Right renal cortex interstitium (tissue), 3 donors: Measurements from ENCODE around the gene CTSH. TPM values are rescaled to one million over a fixed set of nuclear protein-coding genes. Genes with fewer than 3 reads are reported as not detected.

Experiments
- DNase-seq, 3 donors: peaks; one replicate each; pipeline ENCODE4 v3.0.0-alpha.2; 2013; ENCODE audit warnings: low read depth in 3 of 3, low spot score in 2 of 3
- polyA plus RNA-seq, 3 donors: library from polyadenylated mRNA; unstranded; fragments of 120-200 nt; gene quantifications; one replicate each; pipeline ENCODE4 v1.2.1, GENCODE V29; 2013; ENCODE audit not compliant: insufficient read length in 3 of 3

The CTSH gene, protein sequence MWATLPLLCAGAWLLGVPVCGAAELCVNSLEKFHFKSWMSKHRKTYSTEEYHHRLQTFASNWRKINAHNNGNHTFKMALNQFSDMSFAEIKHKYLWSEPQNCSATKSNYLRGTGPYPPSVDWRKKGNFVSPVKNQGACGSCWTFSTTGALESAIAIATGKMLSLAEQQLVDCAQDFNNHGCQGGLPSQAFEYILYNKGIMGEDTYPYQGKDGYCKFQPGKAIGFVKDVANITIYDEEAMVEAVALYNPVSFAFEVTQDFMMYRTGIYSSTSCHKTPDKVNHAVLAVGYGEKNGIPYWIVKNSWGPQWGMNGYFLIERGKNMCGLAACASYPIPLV
- polyA plus RNA-seq = 100 to 1,000 TPM; 175 to 197 (median 194) TPM

DNA sequence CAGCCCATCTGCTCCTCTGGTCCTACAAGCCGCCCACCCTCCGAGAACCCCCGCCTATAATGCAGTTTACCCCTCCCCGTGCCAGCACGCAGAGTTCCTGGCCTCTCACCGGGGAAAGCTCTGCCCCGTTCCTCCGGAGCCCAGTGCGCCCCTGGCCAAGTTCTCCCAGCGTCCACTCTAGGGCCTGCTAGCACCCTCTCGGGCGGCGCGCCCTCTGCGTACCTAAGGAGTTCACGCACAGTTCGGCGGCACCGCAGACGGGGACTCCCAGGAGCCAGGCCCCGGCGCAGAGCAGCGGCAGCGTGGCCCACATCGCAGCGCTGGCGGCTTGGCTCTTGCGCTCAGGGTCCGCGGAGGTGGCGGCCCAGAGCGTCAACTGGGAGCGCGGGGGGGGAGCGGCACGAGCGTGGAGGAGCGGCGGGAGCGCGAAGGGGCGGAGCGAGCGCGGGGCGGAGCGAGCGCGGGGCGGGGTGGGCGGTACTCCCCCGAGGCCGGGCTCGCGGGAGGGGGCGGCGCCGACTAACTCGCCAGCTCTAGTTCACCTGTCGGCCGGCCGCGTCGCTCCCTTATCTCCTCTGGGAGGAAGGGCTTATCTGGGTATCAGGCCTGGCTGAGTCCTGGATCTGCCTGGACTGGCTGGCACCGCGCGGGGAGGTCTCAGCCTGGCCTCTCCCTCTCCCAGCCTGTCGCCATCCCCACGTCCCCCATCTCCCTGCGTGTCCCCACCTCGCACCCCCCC, at the start of gene CTSH:
CTSH (minus strand) TSS at position 378 of the 739 bp plus-strand sequence; CDS start at position 313, 65 bp downstream.
- no peak for DNase-seq

DNA sequence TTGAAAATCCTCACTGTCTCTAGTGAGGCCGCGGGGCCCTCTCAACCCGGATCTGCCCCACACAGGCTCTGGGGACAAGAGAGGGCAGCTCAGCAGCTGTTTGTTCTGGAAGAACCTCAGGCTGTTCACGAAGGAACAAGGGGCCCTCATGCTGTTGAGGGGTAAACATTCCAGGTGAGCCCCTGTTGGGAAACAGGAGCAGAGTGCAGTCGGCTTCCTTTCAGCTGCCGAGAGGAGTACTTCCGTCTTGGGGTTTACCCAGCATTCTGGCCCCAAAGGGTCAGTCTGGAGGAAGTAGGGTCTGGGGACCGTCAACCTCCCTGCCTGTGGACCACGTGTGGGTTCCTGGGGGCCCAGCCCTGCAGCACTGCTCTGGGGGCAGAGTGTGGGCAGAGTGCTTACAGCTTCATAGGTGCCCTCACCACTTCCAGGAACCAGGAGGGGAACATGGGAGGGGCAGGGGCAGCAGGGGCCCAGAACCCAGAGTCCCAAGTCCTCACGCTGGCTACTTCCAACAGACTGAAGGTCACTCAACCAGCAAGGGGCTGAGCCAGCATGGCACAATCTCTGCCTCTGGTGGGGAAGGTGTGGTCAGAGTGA, 49.2 kb upstream of the CTSH start:
- no peak for DNase-seq

DNA sequence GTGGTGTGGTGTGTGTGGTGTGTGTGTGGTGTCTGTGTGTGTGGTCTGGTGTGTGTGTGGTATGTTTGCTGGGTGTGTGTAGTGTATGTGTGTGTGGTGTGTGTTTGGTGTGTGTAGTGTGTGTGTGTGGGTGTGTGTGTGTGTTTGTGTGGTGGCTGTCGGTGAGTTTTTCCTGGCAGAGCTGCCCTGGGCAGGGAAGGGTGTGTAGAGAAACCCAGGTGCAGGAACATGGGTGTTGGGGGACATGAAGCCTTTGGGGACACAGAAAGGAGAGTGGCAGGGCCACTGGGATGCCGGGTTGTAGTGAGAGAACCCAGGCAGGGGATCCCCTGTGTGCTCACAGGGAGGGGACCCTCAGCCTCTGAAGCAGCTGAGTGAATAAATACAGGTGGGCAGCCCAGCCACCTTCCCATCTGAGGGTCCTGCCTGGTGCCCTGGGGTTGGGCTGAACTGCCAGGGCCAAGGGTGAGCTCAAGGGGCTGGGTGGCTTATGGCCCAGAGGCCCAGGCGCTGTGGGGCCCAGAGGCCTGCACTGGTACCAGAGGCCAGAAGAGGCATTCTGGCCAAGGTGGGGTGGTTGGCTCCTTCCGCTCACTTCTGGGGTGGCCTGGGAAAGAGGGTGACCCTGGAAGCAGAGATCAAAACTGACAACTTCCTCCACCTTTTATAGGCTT, 48.5 kb upstream of the CTSH start:
- no peak for DNase-seq

DNA sequence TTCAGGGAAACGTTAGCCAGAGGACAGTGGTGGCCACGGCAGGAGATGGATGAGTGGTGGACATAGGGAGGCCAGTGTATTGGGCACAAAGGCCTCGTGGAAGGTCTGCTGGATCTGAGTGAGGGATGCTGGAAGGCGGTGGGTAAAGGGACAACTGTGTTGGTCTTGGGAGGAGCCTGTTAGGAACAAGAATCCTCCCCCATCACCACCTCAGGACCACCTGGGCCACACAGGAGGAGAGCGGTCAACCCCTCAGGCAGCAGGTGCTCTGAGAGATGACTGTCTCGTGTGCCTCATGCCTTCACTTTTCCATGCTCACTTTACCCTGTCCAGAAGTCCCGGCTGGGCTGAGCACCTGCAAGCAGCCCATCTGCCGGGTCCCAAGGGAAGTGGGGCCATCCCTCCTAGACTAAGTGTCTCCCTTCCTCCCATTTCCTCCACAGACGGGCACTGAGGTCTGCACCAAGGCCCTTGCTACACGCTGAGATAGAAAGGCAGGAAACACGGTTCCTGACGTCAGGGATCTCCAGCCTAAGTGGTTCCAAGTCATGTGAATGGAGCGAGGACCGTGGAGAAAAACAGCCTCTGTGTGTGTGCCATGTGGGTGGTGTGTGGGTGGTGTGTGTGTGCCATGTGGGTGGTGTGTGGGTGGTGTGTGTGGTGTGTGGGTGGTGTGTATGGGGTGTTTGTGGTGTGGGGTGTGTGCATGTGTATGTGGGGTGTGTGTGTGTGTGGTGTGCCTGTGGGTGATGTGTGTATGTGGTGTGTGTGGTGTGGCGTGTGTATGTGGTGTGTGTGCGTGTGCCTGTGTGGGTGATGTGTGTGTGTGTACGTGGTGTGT, 47.8 kb upstream of the CTSH start:
- no peak for DNase-seq

DNA sequence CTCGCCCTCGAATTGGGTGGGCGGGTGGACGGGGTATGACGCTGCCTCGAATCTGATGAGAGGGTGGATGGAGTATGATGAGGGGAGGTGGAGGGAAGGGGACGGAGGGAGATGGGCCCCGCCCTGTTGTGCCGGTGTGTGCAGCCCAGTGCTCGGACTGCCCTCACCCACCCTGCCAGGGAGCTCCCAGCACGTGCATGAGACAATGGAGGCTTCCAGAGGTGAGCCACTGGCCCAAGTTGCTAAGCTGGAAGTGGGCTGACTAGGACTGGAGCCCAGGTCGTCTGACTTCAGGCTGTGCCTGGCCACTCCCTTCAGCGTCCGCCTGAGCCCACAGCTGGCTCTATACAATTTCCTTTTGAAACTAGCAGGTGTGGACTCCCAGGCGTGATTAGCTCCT, 47.0 kb upstream of the CTSH start:
- no peak for DNase-seq

DNA sequence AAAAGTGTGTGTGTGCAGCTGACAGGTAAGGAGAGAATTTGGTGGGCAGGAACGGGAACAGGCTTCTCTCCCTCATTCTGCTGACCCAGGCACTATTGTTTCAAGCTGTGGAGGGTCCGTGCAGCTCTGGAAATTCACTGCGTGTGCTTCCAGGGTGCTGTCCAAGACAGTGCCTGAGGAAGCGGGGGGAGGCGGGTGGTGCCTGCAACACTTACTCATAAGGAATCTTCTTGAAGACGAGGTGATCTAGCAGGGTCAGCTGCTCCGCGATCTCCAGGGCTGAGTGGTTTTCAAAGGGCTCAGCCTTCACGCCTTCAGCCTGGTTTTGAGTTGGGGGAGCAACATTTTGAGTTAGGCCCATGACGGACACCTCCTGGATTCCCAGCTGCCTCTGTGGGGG, 46.6 kb upstream of the CTSH start:
- DNase-seq = no peak

DNA sequence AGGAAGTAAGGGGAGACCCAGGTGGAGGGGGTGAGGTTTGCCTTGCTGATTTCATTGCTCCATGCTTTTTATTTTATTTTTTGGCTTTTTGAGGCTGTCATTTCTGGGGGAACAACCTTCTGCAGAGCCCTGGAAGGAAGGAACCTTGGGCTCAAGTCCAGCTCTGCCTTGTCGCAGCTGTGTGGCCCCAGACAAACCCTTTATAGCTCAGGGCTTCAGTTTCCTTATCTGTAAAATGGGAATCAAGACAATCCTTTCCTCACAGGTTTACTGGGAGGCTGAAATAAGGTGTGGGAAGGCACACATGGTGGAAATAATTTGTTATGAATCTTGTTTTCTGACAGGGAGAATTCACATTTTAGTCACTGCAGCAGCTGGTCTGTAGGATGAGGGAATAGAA, 45.4 kb upstream of the CTSH start:
- DNase-seq = no peak

DNA sequence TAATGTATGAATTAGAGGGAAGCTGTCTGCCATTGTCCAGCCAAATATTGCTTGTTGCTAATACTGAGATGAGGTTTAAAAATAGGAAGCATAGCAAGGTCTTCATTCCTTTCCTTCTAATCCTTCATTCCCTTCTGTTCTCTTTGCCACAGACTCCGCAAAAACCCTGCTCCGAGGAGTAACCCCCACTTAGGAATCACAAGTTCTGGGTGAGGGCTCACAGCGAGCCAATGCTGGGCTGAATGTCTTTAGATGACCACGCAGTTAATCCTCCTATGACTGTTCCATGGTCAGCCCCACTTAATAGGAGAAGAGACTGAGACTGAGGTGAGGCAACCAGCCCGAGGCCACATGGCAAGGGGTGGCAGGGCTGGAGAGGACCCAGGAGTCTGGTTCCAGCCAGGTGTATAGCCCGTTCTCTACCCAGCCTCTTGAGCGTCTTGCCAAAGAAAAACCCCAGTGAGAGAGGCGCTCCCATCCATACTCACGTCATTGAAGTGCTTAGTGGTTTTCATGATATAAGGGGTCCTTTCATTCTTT, 44.9 kb upstream of the CTSH start:
- no peak for DNase-seq

DNA sequence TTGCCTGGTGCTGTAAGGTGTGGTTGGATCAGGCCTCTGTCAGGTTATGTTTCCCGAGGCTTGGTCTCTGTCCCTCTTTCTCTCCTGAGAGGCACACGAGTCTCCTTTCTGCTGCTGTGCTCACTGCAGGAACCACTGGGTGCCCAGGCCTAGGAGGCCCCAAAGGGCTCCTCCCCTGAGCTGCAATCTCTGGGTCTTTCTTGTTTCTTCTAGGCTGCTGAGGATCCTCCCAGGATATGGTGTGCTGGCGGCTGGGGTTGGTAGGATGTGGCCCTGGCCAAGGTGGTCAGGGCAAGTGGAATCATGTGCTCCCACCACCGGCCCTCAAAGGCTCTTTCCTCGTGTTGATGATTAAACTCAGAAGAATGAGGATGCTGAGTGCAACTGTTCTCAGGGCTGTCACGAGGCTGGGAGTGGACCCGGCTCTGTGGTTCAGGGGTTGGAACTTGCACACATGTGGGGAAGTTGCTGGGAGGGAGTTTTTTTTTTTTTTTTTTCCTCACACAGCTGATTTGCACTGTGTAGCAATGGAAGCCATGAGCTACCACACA, 43.6 kb upstream of the CTSH start:
- peak in 2 of 3 donors; percentile 31 to 56 for DNase-seq

DNA sequence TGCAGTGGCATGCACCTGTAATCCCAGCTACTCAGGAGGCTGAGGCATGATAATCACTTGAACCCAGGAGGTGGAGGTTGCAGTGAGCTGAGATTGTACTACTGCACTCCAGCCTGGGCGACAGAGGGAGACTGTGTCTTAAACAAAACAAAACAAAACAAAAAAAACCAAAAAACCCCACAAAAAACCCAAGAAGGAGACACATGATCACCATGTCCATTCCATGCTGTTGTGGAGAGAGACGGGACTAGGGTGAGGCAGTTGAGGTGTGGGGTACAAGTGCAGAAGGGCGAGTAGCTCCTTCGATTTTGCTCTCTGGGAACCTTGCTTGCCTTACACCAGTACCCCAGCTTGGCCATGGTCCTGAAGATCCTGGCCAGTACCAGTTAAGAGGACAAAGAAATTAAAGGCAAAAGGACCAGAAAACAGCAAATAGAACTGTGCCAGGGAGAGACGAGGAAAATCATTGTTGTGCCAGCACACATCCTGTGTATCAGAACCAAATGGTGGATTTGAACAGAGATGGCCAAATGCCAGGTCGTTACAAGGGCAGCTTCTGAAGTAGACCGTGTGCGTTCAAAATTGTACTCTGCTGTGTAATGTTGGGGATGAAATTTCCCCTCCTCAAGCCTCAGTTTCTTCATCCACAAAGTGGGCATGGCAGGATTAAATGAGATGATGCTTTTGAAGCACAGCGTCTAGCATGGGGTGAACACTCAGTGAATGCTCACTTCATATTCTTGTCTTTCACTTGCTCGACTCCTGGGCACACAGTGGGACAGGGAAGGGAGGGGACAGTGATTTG, 42.9 kb upstream of the CTSH start:
- DNase-seq = no peak

DNA sequence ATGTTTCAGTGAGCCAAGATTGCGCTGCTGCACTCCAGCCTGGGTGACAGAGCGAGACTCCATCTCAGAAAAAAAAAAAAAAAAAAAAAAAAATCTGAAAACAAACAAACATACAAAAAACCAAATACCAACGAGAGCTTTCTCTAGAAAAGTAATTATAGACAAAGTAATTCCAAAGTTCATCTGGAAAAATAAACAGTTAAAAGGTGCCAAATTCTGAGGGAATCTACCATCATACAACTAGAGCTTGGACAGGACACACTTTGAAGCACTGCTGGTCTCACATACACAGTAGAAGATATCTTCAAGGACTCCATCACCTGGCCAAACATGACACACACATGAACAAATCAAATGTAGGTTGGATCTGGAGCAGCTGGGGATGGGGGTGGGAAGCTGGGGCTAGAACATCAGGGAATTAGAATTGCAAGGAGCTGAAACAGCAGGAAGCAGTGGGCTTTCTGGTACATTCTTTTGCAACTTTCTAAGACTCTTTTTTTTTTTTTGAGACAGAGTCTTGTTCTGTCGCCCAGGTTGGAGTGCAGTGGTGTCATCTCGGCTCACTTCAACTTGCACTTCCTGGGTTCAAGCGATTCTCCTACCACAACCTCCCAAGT, 41.1 kb upstream of the CTSH start:
- no peak for DNase-seq

DNA sequence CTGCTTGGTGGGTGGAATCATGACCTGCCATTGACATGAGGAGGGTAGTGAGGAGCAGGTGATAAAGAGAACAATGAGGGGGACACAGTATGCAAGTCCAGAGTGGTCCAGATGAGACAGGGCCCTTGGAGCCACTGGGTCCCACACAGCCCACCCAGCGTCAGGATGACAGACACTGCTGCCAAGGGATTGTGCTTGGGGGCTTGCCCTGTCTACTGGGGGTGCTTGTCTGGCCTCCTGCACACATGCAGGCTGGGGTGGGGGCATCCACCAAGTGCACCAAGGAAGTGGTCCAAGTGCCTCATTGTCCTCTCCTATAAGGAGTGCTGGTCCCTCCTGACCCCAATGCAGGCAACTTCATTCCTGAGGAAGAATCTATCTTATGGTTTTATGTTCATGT, 39.2 kb upstream of the CTSH start:
- DNase-seq = no peak

DNA sequence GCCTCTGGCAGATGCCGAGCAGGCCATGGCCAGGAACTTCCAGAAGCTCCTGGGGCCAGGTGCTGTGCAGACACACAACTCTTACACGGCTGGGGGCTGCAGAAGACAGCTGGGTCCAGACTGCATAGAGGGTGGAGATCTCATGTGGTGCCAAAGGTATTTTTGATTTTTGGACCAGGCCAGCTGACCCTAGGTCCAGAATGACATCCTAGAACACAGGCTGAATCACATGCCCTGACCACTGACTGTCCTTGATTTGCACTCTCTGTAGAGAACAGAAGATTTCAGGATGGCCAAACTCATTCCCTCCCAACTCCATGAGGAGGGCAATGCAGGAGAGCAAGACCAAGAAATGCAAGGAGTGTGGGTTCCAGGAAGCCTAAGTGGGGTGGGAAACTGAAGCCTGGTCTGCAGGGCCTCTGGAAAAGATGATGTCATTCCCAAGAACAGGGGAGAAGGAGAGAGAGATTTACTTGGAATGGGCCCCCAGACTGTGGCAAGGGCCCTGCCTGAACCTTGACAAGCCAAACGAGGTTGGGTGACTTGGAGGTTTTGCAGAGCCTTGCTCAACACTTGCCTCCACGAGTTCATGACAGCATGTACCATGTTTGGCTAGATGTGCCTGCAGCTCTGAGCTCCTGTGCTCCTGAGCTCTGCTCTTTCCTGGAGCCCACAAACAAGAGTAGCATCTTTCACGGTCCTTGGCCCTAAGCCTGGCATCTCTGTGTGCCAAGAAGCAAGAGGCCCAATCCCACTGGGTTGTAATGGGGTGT, 38.5 kb upstream of the CTSH start:
- no peak for DNase-seq

DNA sequence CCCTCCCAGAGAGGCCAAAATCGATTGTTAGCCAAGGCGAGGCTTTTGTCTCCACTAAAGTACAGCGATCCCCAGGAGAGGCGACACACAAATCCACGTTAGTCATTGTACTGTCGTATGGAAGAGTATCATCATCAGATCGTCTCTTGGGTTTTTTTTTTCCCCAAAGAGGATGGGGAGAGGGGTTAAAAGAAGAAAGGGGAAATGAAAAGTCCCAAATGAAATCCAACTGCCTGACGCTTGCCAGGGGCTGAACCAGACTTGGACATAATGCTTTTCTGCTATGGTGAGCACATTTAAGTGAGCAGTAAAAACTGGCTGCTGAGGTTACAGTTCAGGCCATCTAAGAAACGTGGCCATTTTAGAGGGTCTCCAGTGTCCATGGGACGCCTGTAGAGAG, 37.9 kb upstream of the CTSH start:
- DNase-seq = no peak

DNA sequence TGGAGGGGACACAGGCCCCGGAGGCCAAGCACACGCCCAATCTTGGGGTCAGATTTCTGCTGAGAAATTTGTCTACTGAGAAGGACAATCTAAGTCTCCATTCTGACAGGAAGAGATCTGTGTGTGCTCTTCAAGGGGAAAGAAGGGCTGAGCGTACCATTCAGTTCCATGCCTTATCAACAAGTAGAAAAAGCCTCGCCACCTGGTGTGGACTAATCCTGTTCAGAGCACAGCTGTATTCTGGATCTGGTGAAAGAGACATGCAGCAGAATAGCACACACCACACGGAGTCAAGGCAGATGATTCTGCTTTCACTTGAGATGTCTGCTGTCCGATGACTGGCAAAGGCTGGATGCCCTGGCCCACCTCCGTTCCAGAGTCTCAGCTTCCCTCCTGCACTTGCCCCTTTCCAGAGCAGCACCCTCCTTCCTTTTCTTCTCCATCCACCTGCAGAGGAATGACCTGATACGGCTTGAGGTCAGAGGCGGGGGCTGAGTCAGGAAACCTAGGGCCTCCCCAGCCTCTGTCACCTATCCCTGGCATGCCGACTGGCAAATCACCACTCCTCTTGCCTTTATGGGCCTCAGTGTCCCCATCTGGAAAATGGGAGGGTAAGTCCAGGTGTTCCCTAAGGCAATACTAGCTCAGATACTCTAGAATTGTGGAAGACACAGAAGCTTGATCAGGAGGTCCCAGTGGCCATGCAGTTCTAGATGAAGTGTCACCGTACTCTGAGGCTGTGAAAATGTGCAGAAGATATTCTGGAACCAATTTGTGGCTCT, 36.9 kb upstream of the CTSH start:
- DNase-seq = no peak

DNA sequence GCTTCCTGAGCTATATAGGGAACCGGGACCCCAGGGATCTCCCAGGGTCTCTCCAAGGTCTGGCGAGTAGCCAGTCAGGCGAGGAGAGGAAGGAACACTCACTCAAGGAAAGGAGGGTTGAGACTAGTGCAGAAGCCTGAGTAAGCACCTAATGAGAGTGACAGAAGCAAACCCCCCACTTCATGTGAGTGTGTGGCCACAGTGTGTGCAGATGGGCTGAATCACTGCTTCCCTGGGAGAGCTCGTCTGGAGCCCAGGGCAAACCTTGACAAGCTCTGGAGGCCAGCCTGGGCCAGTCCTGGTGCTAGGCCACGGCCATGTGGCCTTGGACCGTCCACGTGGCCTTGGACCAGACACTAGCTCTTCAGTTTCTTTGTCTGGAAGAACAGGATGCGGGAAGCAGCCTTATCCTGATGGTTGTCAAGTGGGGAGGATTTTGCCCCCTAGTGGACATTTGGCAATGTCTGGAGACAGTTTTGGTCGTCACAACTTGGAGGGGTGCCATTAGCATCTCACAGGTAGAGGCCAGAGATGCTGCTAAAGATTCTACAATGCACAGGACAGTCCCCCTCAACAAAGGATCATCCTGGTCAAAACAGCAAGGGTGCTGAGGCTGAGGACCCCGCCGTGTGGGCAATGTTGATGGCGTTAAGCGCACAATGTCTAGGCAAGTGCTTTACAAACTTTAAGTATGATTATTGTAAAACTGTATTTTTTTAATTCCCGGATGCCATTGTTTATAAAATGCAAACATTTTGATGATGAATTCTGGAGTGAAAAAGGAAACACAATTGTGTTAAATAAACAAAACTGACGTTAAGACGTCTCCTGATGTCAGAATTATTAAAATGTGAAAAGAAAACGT, 34.8 kb upstream of the CTSH start:
- DNase-seq = peak in 1 of 3 donors; percentile 32
